GM19468 (cell line): ENCODE results near the gene PDE4B.
A peak's percentile ranks its signal among the peaks of the same experiment; 100 is the strongest.
"Not testable (repeated sequence)": the region's sequence is repeated elsewhere in the genome, so short reads cannot be mapped to it uniquely, and the experiment has no call there.

Experiments used
- ATAC-seq: cut with Tn5 transposase; IDR thresholded peaks from one replicate; pipeline ENCODE4 v1.9.1; 2021; ENCODE audit warnings: mild to moderate bottlenecking, moderate library complexity, moderate number of reproducible peaks; ENCODE audit not compliant: unreplicated experiment; ENCODE audit errors: extremely low read depth

PDE4B gene

GRCh38 chr1:66316464-66317247 lies 524.0 kb downstream of the PDE4B start:
- ATAC-seq, result no peak

- no peak for ATAC-seq
Observed at GRCh38 chr1:66317248-66317515, 524.5 kb downstream of the PDE4B start.

DNA sequence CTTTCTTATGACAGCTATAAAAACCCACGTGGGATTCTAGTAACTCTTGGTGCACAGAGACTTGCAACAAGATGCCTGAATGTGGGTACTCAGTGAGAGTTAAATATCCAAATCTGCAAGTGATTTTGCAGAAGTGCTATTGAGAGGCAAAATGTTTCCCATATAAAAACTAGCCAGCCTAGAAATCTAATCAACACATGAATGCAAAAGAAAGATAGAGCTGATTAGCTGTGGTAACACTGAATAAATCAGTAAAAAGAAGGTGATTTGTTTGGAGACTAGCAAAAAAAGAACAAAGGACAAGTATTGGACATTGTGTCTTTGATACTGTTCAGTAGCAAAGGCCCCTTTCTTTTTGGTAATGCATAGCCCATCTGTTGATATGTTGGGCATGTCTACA lies 527.5 kb downstream of the PDE4B start:
- ATAC-seq, result no peak

- not testable (repeated sequence) for ATAC-seq
Observed at GRCh38 chr1:66322462-66322861, 529.8 kb downstream of the PDE4B start.

- ATAC-seq, result no peak
Observed at GRCh38 chr1:66323958-66324625, 531.4 kb downstream of the PDE4B start.

GRCh38 chr1:66325594-66326380 lies 533.1 kb downstream of the PDE4B start:
- ATAC-seq, result no peak

- no peak for ATAC-seq
Observed at GRCh38 chr1:66326867-66327266, 534.2 kb downstream of the PDE4B start.

DNA sequence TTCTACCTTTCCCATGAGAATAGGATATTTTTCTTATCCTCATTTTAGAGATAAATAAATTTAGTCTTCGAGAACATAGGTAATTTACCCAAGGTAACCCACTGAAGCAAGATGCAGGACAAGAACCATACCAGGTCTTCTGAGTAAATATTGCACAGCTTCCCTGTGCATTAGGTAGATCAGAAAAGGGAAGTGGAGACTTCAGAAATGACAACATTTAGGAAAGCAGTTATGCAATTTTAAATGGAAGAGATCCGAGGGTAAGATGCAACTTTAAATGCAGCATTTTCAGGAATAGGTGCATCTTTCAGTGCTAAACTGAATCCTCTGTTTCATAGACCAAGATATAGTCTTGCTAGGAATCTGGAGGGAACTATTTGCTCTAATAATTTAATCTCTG lies 534.9 kb downstream of the PDE4B start:
- ATAC-seq, result no peak

- ATAC-seq, result no peak
Observed at GRCh38 chr1:66328896-66329295, 536.2 kb downstream of the PDE4B start.

GRCh38 chr1:66330722-66331141 lies 538.0 kb downstream of the PDE4B start:
- no peak for ATAC-seq

DNA sequence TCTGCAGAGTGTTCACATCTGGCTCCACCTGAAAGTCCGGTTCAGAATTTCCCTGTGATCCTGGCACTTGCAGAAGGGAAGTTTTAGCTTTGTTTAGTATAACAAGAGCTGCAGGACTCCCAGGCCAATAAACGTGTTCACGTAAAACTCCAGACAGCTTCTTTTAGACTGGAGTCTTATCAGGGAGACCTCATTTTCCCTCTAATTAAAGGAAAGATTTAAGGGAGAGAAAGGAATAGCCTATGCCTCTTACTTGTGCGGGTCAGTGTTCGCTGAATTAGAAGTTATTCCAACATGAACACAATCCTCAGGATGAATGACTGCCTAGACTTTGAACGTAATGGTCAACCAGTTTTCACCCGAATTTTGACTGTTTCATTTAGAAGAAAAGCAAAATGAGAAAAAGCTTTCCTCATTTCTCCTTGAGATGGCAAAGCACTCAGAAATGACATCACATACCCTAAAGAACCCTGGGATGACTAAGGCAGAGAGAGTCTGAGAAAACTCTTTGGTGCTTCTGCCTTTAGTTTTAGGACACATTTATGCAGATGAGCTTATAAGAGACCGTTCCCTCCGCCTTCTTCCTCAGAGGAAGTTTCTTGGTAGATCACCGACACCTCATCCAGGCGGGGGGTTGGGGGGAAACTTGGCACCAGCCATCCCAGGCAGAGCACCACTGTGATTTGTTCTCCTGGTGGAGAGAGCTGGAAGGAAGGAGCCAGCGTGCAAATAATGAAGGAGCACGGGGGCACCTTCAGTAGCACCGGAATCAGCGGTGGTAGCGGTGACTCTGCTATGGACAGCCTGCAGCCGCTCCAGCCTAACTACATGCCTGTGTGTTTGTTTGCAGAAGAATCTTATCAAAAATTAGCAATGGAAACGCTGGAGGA lies 539.2 kb downstream of the PDE4B start:
- no peak for ATAC-seq

GRCh38 chr1:66332548-66332901 lies 539.8 kb downstream of the PDE4B start:
- ATAC-seq, result no peak

DNA sequence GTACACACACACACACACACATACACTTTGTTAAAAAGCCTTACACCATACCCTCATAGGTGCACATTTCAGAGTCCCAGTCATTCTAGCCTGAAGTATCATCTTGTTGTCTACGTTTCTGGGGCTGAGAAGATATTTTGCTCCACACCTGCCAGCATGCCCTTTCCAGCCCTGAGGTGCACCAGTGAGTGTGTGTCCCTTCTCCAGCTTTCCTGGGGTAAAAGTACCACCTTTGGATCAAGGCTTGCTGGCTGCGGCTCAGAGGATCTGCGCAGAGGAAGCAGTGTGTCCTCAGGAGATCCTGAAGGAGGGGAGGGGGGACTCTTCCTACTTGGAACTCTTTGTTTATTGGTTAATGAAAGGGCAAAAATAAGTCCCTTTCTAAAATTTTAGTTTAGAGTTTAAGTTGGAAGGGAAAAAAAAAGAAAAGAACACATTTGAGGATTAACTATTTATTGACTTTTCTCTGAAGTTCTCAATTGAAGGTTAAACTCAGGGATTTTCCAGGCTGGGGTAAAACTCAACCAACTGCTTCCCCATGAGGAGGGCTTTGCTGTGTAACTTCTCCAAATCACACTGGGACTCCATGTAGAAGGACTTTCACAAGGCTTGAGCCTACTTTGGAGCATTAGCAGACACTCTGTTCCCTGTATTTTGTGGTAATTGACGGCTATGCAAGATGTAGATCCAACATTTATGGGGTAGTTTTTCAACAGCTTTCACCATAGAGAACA lies 540.9 kb downstream of the PDE4B start:
- no peak for ATAC-seq

- no peak for ATAC-seq
Observed at GRCh38 chr1:66334318-66334717, 541.6 kb downstream of the PDE4B start.

GRCh38 chr1:66335125-66335524 lies 542.4 kb downstream of the PDE4B start:
- ATAC-seq, result no peak

GRCh38 chr1:66335859-66336640 lies 543.4 kb downstream of the PDE4B start:
- ATAC-seq, result peak; percentile 87

DNA sequence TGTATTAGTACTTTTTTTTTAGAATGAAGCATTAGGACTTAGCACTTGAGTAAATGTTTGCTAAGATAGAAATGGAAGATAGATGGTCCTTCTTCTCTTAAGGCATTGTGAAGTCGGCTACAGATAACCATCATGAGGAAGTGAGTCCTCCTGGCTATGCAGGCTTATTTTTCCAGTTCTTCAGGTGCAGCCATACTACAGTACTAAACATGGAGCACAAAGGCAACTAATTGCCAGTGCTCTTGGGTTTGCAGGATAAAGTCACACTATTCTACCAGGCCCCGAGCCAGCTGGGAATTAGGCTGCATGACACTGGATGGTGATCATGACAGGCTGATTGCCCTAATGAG lies 543.9 kb downstream of the PDE4B start:
- ATAC-seq, result no peak

GRCh38 chr1:66337249-66337648 lies 544.6 kb downstream of the PDE4B start:
- ATAC-seq, result no peak

DNA sequence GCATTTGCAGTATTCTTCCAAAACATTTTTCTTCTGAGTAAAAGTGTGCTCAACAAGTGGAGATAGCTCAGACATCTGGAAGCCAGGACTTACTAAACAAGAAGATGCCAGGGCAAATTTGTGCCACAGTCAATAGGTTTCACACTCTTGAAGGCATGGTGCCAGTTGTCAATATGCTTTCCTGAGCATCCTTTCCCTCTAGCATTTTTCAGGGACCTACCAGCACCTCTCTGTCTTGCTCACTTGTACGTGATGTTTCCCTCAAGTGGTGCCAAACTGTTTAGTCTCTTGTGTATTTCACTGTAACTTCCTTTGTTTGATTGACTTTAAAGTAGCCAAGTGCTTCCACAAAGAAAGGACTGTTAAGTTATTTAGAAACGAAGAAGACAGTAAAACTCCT lies 547.2 kb downstream of the PDE4B start:
- ATAC-seq, result no peak
